ENCODE results near the gene PTPRN2. TPM values are rescaled to one million over a fixed set of nuclear protein-coding genes. Genes with fewer than 3 reads are reported as not detected.
"Not testable (repeated sequence)": the region's sequence is repeated elsewhere in the genome, so short reads cannot be mapped to it uniquely, and the experiment has no call there.

Gene PTPRN2
- total RNA-seq, 4 donors from 2014 or later = 14.9 to 34.3 (median 21.3) TPM

DNA sequence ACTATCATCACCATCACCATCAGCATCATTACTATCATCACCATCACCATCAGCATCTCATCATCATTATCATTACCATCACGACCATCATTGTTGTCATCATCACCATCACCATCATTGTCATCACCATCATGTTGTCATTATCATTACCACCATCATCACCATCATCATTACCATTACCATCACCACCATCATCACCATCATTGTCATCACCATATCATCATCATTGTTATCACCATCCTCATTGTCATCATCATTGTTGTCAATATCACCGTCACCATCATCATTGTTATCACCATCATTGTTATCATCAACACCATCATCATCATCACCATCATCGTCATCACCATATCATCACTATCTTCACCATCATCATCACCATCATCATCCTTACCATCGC lies 124.3 kb downstream of the PTPRN2 start:
- Histone ChIP-seq H3K36me3 (no peaks in the 10 kb centered on the region), H3K27me3 (no peaks in the 10 kb centered on the region), H3K4me3 (no peak overlapping the region), H3K4me1 (no peaks in the 10 kb centered on the region), H3K9me3 (no peaks in the 10 kb centered on the region), H3K27ac (no peak overlapping the region)
- no peak for TF ChIP-seq POLR2A (IDR thresholded peaks at IDR 0.05)
- TF ChIP-seq, protein P1, sequence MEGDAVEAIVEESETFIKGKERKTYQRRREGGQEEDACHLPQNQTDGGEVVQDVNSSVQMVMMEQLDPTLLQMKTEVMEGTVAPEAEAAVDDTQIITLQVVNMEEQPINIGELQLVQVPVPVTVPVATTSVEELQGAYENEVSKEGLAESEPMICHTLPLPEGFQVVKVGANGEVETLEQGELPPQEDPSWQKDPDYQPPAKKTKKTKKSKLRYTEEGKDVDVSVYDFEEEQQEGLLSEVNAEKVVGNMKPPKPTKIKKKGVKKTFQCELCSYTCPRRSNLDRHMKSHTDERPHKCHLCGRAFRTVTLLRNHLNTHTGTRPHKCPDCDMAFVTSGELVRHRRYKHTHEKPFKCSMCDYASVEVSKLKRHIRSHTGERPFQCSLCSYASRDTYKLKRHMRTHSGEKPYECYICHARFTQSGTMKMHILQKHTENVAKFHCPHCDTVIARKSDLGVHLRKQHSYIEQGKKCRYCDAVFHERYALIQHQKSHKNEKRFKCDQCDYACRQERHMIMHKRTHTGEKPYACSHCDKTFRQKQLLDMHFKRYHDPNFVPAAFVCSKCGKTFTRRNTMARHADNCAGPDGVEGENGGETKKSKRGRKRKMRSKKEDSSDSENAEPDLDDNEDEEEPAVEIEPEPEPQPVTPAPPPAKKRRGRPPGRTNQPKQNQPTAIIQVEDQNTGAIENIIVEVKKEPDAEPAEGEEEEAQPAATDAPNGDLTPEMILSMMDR (IDR thresholded peaks at IDR 0.05) = no peak
- DNase-seq = no peak

DNA sequence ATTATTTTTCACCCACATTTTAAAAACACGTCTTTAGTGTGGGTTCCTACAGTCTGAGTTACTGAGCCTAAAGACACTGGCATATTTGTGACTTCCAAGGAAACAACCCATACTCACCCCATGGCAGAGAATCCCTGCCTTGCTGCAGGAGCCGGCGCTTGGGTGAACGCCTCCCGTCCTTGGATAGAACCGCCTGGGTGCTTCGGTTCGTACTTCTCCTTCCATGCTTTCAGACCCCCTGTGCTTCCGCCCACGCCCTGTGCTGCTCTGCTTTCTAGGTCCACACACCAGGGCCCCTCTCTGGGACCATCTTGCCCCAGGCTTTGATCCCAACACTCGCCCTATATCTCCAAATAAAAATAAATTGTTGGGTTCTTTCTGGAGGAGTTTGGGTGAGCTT lies 125.8 kb downstream of the PTPRN2 start:
- DNase-seq = no peak
- Histone ChIP-seq H3K9me3 (no peaks in the 10 kb centered on the region), H3K27me3 (no peaks in the 10 kb centered on the region), H3K27ac (no peak overlapping the region), H3K36me3 (no peaks in the 10 kb centered on the region), H3K4me1 (no peaks in the 10 kb centered on the region), H3K4me3 (no peak overlapping the region)
- TF ChIP-seq, protein P1 (IDR thresholded peaks at IDR 0.05) = no peak
- TF ChIP-seq POLR2A (IDR thresholded peaks at IDR 0.05) = no peak

DNA sequence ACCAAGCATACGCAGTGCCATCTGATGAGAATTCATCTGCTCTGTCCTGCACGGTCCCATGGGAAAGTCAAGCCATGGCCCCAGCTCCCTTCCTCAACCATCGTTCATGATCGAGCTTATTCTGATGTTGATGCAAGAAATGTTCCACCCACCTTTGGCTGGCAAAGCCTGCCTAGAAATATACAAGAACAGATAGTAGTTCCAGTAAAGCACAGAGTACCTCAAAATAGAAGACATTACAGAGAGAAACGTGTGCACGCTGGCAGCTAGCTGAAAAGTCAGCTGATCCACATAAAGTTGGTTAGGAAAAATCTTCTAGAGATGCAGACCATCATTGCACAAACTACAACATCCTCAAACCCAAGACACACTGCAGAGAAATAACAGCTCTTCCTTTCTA lies 127.0 kb downstream of the PTPRN2 start:
- TF ChIP-seq POLR2A (IDR thresholded peaks at IDR 0.05) = no peak
- TF ChIP-seq, protein P1 (IDR thresholded peaks at IDR 0.05) = no peak
- no peaks in the 10 kb centered on the region for H3K36me3 ChIP-seq
- no peak for DNase-seq
- H3K27me3 ChIP-seq = no peaks in the 10 kb centered on the region
- H3K4me1 ChIP-seq = no peaks in the 10 kb centered on the region
- H3K27ac ChIP-seq = no peak overlapping the region
- no peaks in the 10 kb centered on the region for H3K9me3 ChIP-seq
- no peak overlapping the region for H3K4me3 ChIP-seq

DNA sequence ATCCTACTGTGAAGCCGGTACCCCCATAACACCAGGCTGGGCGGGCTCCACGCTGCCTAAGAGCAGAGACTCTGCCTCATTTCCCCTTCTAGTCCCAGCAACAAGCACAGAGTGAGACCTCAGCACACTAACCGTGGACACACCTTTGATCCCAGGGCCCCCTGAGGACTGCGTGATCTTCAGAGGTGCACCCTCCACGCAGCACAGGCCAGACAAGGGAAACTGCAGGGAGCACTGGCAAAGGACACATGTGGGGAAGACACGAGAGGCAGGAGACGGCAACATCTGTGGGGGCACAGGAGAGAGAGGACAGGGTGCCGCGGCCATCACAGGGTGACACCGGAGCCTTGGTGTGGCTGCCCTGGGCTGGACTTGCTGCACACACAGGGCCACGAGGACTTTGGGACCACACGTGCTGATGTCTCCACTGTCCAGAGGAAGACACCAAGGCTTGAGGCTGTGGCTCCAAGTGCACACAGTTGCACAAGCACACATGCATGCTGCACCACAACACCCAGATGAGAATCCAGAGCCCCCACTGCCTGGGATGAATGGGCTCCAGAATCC lies 128.8 kb downstream of the PTPRN2 start:
- no peak for DNase-seq
- Histone ChIP-seq H3K4me1 (no peaks in the 10 kb centered on the region), H3K4me3 (no peak overlapping the region), H3K36me3 (no peaks in the 10 kb centered on the region), H3K27me3 (no peaks in the 10 kb centered on the region), H3K9me3 (no peaks in the 10 kb centered on the region), H3K27ac (no peak overlapping the region)
- TF ChIP-seq POLR2A (IDR thresholded peaks at IDR 0.05) = no peak
- TF ChIP-seq, protein P1 (IDR thresholded peaks at IDR 0.05) = no peak

DNA sequence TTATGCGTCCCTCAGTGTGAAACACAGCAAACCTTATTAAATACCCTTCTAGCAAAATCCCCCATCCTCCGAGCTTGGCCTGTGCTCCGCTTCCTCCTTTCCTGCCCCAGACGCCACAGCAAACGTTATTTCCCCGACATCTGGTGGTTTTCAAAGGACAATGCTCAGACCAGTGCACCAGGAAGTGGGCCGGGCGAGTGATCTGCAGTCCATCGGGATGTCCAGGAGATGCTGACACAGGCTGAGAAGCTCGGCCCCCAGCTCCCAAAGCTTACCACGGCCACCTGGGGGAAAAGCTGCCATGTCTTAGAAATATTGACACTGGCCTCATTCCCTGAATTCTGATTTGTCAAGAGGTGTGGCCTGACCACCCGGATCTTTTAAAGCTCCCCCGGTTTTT lies 129.5 kb downstream of the PTPRN2 start:
- no peaks in the 10 kb centered on the region for H3K9me3 ChIP-seq
- H3K4me1 ChIP-seq = no peaks in the 10 kb centered on the region
- H3K36me3 ChIP-seq = no peaks in the 10 kb centered on the region
- TF ChIP-seq POLR2A (IDR thresholded peaks at IDR 0.05) = no peak
- TF ChIP-seq, protein P1 (IDR thresholded peaks at IDR 0.05) = no peak
- H3K4me3 ChIP-seq = no peak overlapping the region
- no peaks in the 10 kb centered on the region for H3K27me3 ChIP-seq
- no peak overlapping the region for H3K27ac ChIP-seq
- DNase-seq = no peak

DNA sequence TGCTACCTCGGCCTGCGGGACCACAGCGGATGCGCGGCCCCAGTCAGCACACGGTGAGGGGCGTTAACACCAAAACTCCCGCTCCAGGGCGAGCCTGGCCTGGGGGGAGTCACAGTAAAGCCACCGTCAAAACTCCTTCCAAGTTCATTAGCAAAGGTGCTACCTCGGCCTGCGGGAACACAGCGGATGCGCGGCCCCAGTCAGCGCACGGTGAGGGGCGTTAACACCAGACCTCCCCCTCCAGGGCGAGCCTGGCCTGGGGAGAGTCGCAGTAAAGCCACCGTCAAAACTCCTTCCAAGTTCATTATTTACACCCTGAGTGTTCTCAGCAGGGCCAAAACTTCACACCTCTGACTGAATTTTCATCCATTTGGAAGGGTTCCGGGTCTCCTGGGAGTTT lies 130.0 kb downstream of the PTPRN2 start:
- H3K27ac ChIP-seq, H3K4me3 ChIP-seq, H3K4me1 ChIP-seq, H3K27me3 ChIP-seq, H3K36me3 ChIP-seq, H3K9me3 ChIP-seq, DNase-seq: not testable (repeated sequence)
